B cell (primary cell): ENCODE results near the gene VOPP1. TPM values are rescaled to one million over a fixed set of nuclear protein-coding genes. Genes with fewer than 3 reads are reported as not detected.
A peak's percentile ranks its signal among the peaks of the same experiment; 100 is the strongest.
"Not testable (repeated sequence)": the region's sequence is repeated elsewhere in the genome, so short reads cannot be mapped to it uniquely, and the experiment has no call there.

Experiments
- ATAC-seq: fragments of 200-7000 bp; cut with Tn5 transposase; one replicate; pipeline ENCODE4 v1.10.0; 2021; ENCODE audit warnings: low read depth, mild to moderate bottlenecking, moderate number of reproducible peaks, moderate library complexity
- CTCF ChIA-PET: fragments of 350-600 bp; sonication (Branson Sonifier 250); formaldehyde crosslinking; loops from one replicate; lab custom pipeline; 2021; ENCODE audit warnings: antibody characterized with exemption, inconsistent platforms; lab: Charles Lee
- POLR2A ChIA-PET: fragments of 350-600 bp; sonication (Branson Sonifier 250); formaldehyde crosslinking; loops from one replicate; lab custom pipeline; 2021; ENCODE audit warnings: antibody characterized with exemption; lab: Charles Lee
- DNase-seq: peaks from one replicate; pipeline ENCODE4 v3.0.0; 2013
- H2AFZ ChIP-seq: 2 replicates; pipeline ENCODE4 v1.6.1; 2012; ENCODE audit warnings: mild to moderate bottlenecking, low read depth, low read length; ENCODE audit not compliant: insufficient read depth, poor library complexity, severe bottlenecking
- H3K27ac ChIP-seq, 2 donors: 1 replicate in 1 of 2; 2 replicates in 1 of 2; pipeline ENCODE4 v1.5.1; 2012 to 2013; ENCODE audit warnings: low read length in 2 of 2, mild to moderate bottlenecking in 2 of 2, moderate library complexity in 1 of 2
- H3K27me3 ChIP-seq, 4 experiments: fragments of 200-600 bp in 1 of 4; sonication (generic) in 1 of 4; replicated peaks in 1 of 4; 1 replicate in 2 of 4; 2 replicates in 2 of 4; pipeline versions ENCODE4 v1.6.1 to v1.7.0; 2013 to 2016; ENCODE audit warnings: low read length in 3 of 4, mild to moderate bottlenecking in 2 of 4, mixed read lengths in 1 of 4, moderate library complexity in 1 of 4; ENCODE audit not compliant: insufficient read depth in 4 of 4, control insufficient read depth in 3 of 4; ENCODE audit errors: control extremely low read depth in 1 of 4
- H3K36me3 ChIP-seq, 2 experiments: replicated peaks in 1 of 2; 1 replicate in 1 of 2; 2 replicates in 1 of 2; pipeline versions ENCODE4 v1.6.1 to v1.7.1; 2013; ENCODE audit warnings: low read length in 1 of 2; ENCODE audit not compliant: insufficient read depth in 2 of 2, control insufficient read depth in 1 of 2; ENCODE audit errors: control extremely low read depth in 1 of 2, extremely low read depth in 1 of 2
- H3K4me1 ChIP-seq, 2 donors: fragments of 200-600 bp in 1 of 2; sonication (generic) in 1 of 2; 1 replicate in 1 of 2; 2 replicates in 1 of 2; pipeline versions ENCODE4 v1.5.1 to v1.6.1; 2013 to 2017; ENCODE audit warnings: low read length in 2 of 2; ENCODE audit not compliant: control insufficient read depth in 2 of 2, insufficient read depth in 2 of 2
- H3K4me2 ChIP-seq: replicated peaks from 2 replicates; pipeline ENCODE3; 2012; ENCODE audit warnings: mild to moderate bottlenecking, low read depth, low read length; ENCODE audit not compliant: poor library complexity, severe bottlenecking
- H3K4me3 ChIP-seq, 5 experiments: fragments of 200-600 bp in 1 of 5; sonication (generic) in 1 of 5; 1 replicate in 3 of 5; 2 replicates in 2 of 5; pipeline versions ENCODE4 v1.5.1 to v1.7.0; 2011 to 2016; ENCODE audit warnings: low read length in 4 of 5, mild to moderate bottlenecking in 4 of 5, low read depth in 2 of 5, control low read depth in 1 of 5, moderate library complexity in 1 of 5; ENCODE audit not compliant: insufficient read depth in 1 of 5; ENCODE audit errors: control extremely low read depth in 1 of 5, extremely low read depth in 1 of 5
- H3K79me2 ChIP-seq: fragments of 200-600 bp; sonication (generic); one replicate; pipeline ENCODE4 v1.6.0; 2016; ENCODE audit warnings: low read length; ENCODE audit not compliant: control insufficient read depth, insufficient read depth
- H3K9ac ChIP-seq: fragments of 200-600 bp; sonication (generic); 2 replicates; pipeline ENCODE4 v1.6.1; 2017; ENCODE audit warnings: mild to moderate bottlenecking, low read length, moderate library complexity
- H3K9me3 ChIP-seq, 3 donors: one replicate each; pipeline versions ENCODE4 v1.6.1 to v1.7.1; 2013; ENCODE audit warnings: low read length in 2 of 3; ENCODE audit not compliant: control insufficient read depth in 2 of 3, insufficient read depth in 1 of 3; ENCODE audit errors: control extremely low read depth in 1 of 3
- H4K20me1 ChIP-seq: 2 replicates; pipeline ENCODE4 v1.6.0; 2012; ENCODE audit warnings: mild to moderate bottlenecking, low read length; ENCODE audit not compliant: insufficient read depth, control insufficient read depth, poor library complexity, severe bottlenecking
- H3K27ac Mint-ChIP-seq: one replicate; pipeline ENCODE4 v1.8.0; 2021; ENCODE audit warnings: mixed read lengths
- H3K27me3 Mint-ChIP-seq: one replicate; pipeline ENCODE4 v1.8.0; 2021; ENCODE audit warnings: mixed read lengths
- H3K4me1 Mint-ChIP-seq: one replicate; pipeline ENCODE4 v1.8.0; 2021; ENCODE audit warnings: mixed read lengths
- H3K4me3 Mint-ChIP-seq: one replicate; pipeline ENCODE4 v1.8.0; 2021; ENCODE audit warnings: mixed read lengths
- H3K9me3 Mint-ChIP-seq: one replicate; pipeline ENCODE4 v1.8.0; 2022; ENCODE audit warnings: mixed read lengths; ENCODE audit not compliant: insufficient read depth
- EZH2 ChIP-seq: IDR thresholded peaks from 2 replicates; pipeline ENCODE4 v1.6.1; 2012; ENCODE audit warnings: borderline replicate concordance, low read depth, mild to moderate bottlenecking, moderate library complexity, low read length; ENCODE audit not compliant: insufficient read depth, poor library complexity, severe bottlenecking
- WGBS: methylation state at CpG from one replicate; pipeline ENCODE4 v1.1.5; 2013; ENCODE audit warnings: missing lambda C conversion rate; ENCODE audit not compliant: insufficient coverage; 5-methylcytosine and 5-hydroxymethylcytosine counted together
- intact Hi-C: fragments of 100-400 bp; cut with micrococcal nuclease; formaldehyde crosslinking; loops from one replicate; pipeline ENCODE4 v1.10.0; 2022
- polyA plus RNA-seq: library from polyadenylated mRNA; depleted of rRNA; stranded (reverse); fragments of >200 nt; gene quantifications from 2 replicates; pipeline ENCODE4 v1.2.3, GENCODE V29; 2012
- total RNA-seq, 2 donors: library from RNA; stranded (reverse); fragments of 120-200 nt in 1 of 2; gene quantifications; 1 replicate in 1 of 2; 2 replicates in 1 of 2; pipeline versions ENCODE4 v1.2.3 to v1.2.4, GENCODE V29; 2013 to 2022
- TF ChIP-seq, protein P1 (sequence below): fragments of 200-600 bp; IDR thresholded peaks from one replicate; pipeline ENCODE4 v1.8.0; 2022; ENCODE audit warnings: antibody characterized with exemption, mild to moderate bottlenecking

Gene VOPP1
- total and polyA plus RNA-seq, 2 donors (not counting 1 experiment from before 2014, with no cell fraction given) = 53.2 to 256 TPM

GRCh38 chr7:55587687-55588378 is 15.5 kb upstream of the VOPP1 start:
- no peaks in the 10 kb centered on the region for H3K9me3 Mint-ChIP-seq
- intact Hi-C loops = no loop called here
- no peaks in the 10 kb centered on the region for H3K79me2 ChIP-seq
- CTCF ChIA-PET = interaction anchor here (0.7 to 0.8 kb wide), 2 partner anchors 11 to 154 kb away, joined by 3 read pairs; no protein-coding TSS in a partner anchor
- no peak overlapping the region for H3K4me3 ChIP-seq
- no peaks in the 10 kb centered on the region for H3K27me3 Mint-ChIP-seq
- no peak overlapping the region for H3K4me3 Mint-ChIP-seq
- ATAC-seq (no peak), DNase-seq (no peak)
- H3K27ac Mint-ChIP-seq = peak overlapping the region; percentile 20
- TF ChIP-seq, protein P1, sequence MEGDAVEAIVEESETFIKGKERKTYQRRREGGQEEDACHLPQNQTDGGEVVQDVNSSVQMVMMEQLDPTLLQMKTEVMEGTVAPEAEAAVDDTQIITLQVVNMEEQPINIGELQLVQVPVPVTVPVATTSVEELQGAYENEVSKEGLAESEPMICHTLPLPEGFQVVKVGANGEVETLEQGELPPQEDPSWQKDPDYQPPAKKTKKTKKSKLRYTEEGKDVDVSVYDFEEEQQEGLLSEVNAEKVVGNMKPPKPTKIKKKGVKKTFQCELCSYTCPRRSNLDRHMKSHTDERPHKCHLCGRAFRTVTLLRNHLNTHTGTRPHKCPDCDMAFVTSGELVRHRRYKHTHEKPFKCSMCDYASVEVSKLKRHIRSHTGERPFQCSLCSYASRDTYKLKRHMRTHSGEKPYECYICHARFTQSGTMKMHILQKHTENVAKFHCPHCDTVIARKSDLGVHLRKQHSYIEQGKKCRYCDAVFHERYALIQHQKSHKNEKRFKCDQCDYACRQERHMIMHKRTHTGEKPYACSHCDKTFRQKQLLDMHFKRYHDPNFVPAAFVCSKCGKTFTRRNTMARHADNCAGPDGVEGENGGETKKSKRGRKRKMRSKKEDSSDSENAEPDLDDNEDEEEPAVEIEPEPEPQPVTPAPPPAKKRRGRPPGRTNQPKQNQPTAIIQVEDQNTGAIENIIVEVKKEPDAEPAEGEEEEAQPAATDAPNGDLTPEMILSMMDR = no peak
- TF ChIP-seq EZH2 = no peak
- H3K9me3 ChIP-seq = peaks cover 0 to 2% (median 0%) of the 10 kb centered on the region in 3 donors
- H3K4me1 Mint-ChIP-seq = peaks cover 26% of the 10 kb centered on the region
- H3K4me1 ChIP-seq = peaks cover 4 to 14% of the 10 kb centered on the region in 2 donors
- H3K27me3 ChIP-seq = peaks cover 0 to 6% (median 0%) of the 10 kb centered on the region in 4 experiments
- H3K4me2 ChIP-seq = no peak overlapping the region
- H4K20me1 ChIP-seq = no peaks in the 10 kb centered on the region
- H2AFZ ChIP-seq = no peak overlapping the region
- POLR2A ChIA-PET = interaction anchor here (1.2 kb wide), 1 partner anchor 14 kb away, joined by 3 read pairs; no protein-coding TSS in a partner anchor
- no peaks in the 10 kb centered on the region for H3K36me3 ChIP-seq
- no peak overlapping the region for H3K27ac ChIP-seq
- H3K9ac ChIP-seq = no peak overlapping the region
- 75% methylated on average over 8 of the region's 8 CpGs for WGBS

- H3K4me3 ChIP-seq, H3K27ac ChIP-seq, DNase-seq, ATAC-seq, H3K27me3 Mint-ChIP-seq, H3K4me2 ChIP-seq, H3K9ac ChIP-seq, intact Hi-C loops, H3K36me3 ChIP-seq, H3K4me3 Mint-ChIP-seq, H3K79me2 ChIP-seq, CTCF ChIA-PET, H3K27me3 ChIP-seq, POLR2A ChIA-PET, H3K9me3 Mint-ChIP-seq, H3K4me1 Mint-ChIP-seq, H2AFZ ChIP-seq, H3K4me1 ChIP-seq, H3K27ac Mint-ChIP-seq, H3K9me3 ChIP-seq, H4K20me1 ChIP-seq: not testable (repeated sequence)
- WGBS = 98% methylated on average over 6 of the region's 9 CpGs
These were observed 10.4 kb upstream of the VOPP1 start for GRCh38 chr7:55582656-55583055.
